ENCODE results near the gene STK32B. TPM values are rescaled to one million over a fixed set of nuclear protein-coding genes. Genes with fewer than 3 reads are reported as not detected.

STK32B gene
- polyA plus RNA-seq, 2 of the 4 experiments (the other 2 are of a cell fraction) = 7.6 to 12.1 TPM

DNA sequence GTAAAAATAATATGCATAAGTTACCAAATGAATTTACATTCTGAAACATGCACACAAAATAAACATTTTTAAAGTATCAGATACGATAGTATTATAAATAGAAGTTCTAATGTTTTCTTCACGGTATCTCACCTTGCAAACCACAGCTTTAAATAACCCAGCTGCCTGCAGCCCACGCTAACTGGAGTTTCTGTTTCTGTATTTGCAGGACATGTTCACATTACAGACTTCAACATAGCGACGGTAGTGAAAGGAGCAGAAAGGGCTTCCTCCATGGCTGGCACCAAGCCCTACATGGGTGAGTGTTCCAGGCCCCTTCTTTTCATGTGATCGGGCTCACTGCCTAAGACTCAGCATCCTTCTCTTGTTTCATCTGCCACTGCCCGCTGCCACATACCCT is 365.4 kb downstream of the STK32B start:
- ChIA-PET CTCF (interaction anchor here (1.1 kb wide), 1 partner anchor 80 kb away, joined by 3 read pairs; no protein-coding TSS in a partner anchor), POLR2A (no interaction called here)
- Histone ChIP-seq H3K9me3 (peaks cover 14% of the 10 kb centered on the region; the same call in 2 of the 3 replicates), H3K4me3 (no peak overlapping the region), H3K4me2 (no peak overlapping the region), H3K4me1 (no peaks in the 10 kb centered on the region), H3K27ac (no peak overlapping the region)
- FAIRE-seq = no peak
- DNase-seq (ENCODE audit: low read depth in 1 of 2, low spot score in 1 of 2) = no peak
- WGBS (ENCODE audit: missing lambda C conversion rate) = 86% methylated on average over 7 of the region's 7 CpGs
- TF ChIP-seq, protein P1, sequence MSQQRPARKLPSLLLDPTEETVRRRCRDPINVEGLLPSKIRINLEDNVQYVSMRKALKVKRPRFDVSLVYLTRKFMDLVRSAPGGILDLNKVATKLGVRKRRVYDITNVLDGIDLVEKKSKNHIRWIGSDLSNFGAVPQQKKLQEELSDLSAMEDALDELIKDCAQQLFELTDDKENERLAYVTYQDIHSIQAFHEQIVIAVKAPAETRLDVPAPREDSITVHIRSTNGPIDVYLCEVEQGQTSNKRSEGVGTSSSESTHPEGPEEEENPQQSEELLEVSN (IDR thresholded peaks at IDR 0.05; ENCODE audit: borderline replicate concordance, low read depth) = no peak
- TF ChIP-seq EP300 (IDR thresholded peaks at IDR 0.05) = no peak
- ATAC-seq = no peak

DNA sequence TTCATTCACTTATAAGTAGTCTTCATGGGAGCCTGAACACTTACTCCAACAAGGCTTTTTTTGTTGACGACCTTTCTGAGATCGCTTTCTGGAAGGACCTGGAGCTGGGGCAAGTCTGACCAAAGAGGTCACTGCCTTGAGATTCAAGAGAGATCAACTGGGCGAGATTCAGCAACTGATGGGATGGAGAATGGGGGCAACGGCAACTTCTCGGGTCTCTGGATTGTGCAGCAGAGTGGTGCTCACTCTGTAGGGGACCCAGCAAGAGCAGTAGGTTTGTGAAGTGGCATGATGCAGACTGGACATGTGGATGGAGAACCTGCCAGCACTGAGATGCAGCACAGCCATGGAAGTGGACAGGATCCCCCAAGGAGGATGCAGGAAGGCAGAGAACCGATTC is 369.0 kb downstream of the STK32B start:
- Histone ChIP-seq H3K4me2 (no peak overlapping the region), H3K27ac (no peak overlapping the region), H3K4me1 (no peaks in the 10 kb centered on the region), H3K9me3 (peaks cover 14% of the 10 kb centered on the region; the same call in 2 of the 3 replicates), H3K4me3 (no peak overlapping the region)
- POLR2A ChIA-PET = no interaction called here
- TF ChIP-seq, protein P2, sequence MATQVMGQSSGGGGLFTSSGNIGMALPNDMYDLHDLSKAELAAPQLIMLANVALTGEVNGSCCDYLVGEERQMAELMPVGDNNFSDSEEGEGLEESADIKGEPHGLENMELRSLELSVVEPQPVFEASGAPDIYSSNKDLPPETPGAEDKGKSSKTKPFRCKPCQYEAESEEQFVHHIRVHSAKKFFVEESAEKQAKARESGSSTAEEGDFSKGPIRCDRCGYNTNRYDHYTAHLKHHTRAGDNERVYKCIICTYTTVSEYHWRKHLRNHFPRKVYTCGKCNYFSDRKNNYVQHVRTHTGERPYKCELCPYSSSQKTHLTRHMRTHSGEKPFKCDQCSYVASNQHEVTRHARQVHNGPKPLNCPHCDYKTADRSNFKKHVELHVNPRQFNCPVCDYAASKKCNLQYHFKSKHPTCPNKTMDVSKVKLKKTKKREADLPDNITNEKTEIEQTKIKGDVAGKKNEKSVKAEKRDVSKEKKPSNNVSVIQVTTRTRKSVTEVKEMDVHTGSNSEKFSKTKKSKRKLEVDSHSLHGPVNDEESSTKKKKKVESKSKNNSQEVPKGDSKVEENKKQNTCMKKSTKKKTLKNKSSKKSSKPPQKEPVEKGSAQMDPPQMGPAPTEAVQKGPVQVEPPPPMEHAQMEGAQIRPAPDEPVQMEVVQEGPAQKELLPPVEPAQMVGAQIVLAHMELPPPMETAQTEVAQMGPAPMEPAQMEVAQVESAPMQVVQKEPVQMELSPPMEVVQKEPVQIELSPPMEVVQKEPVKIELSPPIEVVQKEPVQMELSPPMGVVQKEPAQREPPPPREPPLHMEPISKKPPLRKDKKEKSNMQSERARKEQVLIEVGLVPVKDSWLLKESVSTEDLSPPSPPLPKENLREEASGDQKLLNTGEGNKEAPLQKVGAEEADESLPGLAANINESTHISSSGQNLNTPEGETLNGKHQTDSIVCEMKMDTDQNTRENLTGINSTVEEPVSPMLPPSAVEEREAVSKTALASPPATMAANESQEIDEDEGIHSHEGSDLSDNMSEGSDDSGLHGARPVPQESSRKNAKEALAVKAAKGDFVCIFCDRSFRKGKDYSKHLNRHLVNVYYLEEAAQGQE (IDR thresholded peaks at IDR 0.05) = no peak
- TF ChIP-seq RFX5 (IDR thresholded peaks at IDR 0.05) (no peak), HDAC2 (IDR thresholded peaks at IDR 0.05) (no peak), ZSCAN20 (CRISPR knock-in tag; IDR thresholded peaks at IDR 0.05) (no peak), ZFP36 (IDR thresholded peaks at IDR 0.05; ENCODE audit: borderline replicate concordance, partially characterized antibody) (no peak), FOSB (CRISPR knock-in tag; IDR thresholded peaks at IDR 0.05) (no peak), SMC3 (IDR thresholded peaks at IDR 0.05) (no peak), RAD21 (conservative IDR thresholded peaks at IDR 0.05 in 1 of 2, IDR thresholded peaks at IDR 0.05 in 1 of 2) (no peak)
- TF ChIP-seq, protein P3, sequence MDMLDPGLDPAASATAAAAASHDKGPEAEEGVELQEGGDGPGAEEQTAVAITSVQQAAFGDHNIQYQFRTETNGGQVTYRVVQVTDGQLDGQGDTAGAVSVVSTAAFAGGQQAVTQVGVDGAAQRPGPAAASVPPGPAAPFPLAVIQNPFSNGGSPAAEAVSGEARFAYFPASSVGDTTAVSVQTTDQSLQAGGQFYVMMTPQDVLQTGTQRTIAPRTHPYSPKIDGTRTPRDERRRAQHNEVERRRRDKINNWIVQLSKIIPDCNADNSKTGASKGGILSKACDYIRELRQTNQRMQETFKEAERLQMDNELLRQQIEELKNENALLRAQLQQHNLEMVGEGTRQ (IDR thresholded peaks at IDR 0.05) = no peak
- DNase-seq (ENCODE audit: low read depth in 1 of 2, low spot score in 1 of 2) (no peak), ATAC-seq (no peak), FAIRE-seq (no peak)
- WGBS (ENCODE audit: missing lambda C conversion rate) = 84% methylated on average over 6 of the region's 6 CpGs
- CTCF ChIA-PET = no interaction called here

DNA sequence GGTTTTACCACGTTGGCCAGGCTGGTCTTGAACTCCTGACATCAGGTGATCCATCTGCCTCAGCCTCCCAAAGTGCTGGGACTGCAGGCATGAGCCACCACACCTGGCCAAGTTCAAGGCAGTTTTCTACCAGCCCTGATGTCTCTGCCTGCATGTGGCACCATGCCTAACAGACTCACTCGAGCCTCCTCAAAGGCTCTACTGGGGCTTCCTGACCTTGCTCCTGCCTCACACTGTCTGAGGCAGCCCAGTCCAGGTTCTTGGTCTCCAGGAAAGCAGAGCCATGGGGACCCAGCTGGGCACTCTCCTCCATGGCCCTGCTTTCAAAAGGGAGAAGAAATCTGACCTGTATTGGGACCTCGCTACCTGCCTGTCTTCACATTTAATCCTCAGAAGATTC is 370.1 kb downstream of the STK32B start:
- Histone ChIP-seq H3K4me3 (no peak overlapping the region), H3K4me2 (no peak overlapping the region), H3K27ac (no peak overlapping the region), H3K4me1 (no peaks in the 10 kb centered on the region), H3K9me3 (peaks cover 14% of the 10 kb centered on the region; the same call in 2 of the 3 replicates)
- 80% methylated on average over 2 of the region's 3 CpGs for WGBS (ENCODE audit: missing lambda C conversion rate)
- ATAC-seq = no peak
- ChIA-PET CTCF (no interaction called here), POLR2A (no interaction called here)
- TF ChIP-seq MYC (IDR thresholded peaks at IDR 0.05; ENCODE audit: borderline replicate concordance, low read length) (no peak), GATA3 (IDR thresholded peaks at IDR 0.05; ENCODE audit: borderline replicate concordance) (no peak), CEBPB (IDR thresholded peaks at IDR 0.05) (no peak), RCOR1 (IDR thresholded peaks at IDR 0.05; ENCODE audit: low read depth, low read length) (no peak), SMC3 (IDR thresholded peaks at IDR 0.05) (no peak), CHD2 (IDR thresholded peaks at IDR 0.05; ENCODE audit: low read length, partially characterized antibody) (no peak), SREBF2 (IDR thresholded peaks at IDR 0.05) (no peak), FOXS1 (CRISPR knock-in tag; IDR thresholded peaks at IDR 0.05) (no peak), HOXA7 (CRISPR knock-in tag; IDR thresholded peaks at IDR 0.05) (no peak), PHF8 (IDR thresholded peaks at IDR 0.05; ENCODE audit: borderline replicate concordance, low read depth) (no peak), HDAC2 (IDR thresholded peaks at IDR 0.05) (no peak), RAD21 (conservative IDR thresholded peaks at IDR 0.05 in 1 of 2, IDR thresholded peaks at IDR 0.05 in 1 of 2) (no peak)
- TF ChIP-seq, protein P4, sequence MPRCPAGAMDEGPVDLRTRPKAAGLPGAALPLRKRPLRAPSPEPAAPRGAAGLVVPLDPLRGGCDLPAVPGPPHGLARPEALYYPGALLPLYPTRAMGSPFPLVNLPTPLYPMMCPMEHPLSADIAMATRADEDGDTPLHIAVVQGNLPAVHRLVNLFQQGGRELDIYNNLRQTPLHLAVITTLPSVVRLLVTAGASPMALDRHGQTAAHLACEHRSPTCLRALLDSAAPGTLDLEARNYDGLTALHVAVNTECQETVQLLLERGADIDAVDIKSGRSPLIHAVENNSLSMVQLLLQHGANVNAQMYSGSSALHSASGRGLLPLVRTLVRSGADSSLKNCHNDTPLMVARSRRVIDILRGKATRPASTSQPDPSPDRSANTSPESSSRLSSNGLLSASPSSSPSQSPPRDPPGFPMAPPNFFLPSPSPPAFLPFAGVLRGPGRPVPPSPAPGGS (IDR thresholded peaks at IDR 0.05) = no peak
- TF ChIP-seq, protein P5, sequence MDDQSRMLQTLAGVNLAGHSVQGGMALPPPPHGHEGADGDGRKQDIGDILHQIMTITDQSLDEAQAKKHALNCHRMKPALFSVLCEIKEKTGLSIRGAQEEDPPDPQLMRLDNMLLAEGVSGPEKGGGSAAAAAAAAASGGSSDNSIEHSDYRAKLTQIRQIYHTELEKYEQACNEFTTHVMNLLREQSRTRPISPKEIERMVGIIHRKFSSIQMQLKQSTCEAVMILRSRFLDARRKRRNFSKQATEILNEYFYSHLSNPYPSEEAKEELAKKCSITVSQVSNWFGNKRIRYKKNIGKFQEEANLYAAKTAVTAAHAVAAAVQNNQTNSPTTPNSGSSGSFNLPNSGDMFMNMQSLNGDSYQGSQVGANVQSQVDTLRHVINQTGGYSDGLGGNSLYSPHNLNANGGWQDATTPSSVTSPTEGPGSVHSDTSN (IDR thresholded peaks at IDR 0.05) = no peak
- no peak for DNase-seq (ENCODE audit: low read depth in 1 of 2, low spot score in 1 of 2)
- no peak for FAIRE-seq

Measured in A549 (cell line).